Measurements from ENCODE around the gene C1orf35.
"Not testable (repeated sequence)": the region's sequence is repeated elsewhere in the genome, so short reads cannot be mapped to it uniquely, and the experiment has no call there.

The C1orf35 gene

GRCh38 chr1:228142155-228142691 is 39.1 kb upstream of the C1orf35 start:
- DNase-seq = no peak

- no peak for DNase-seq
These were observed 38.3 kb upstream of the C1orf35 start for GRCh38 chr1:228141226-228142044.

- DNase-seq = no peak
These were observed 37.6 kb upstream of the C1orf35 start for GRCh38 chr1:228140724-228141225.

- DNase-seq = peak; percentile 100
These were observed 37.0 kb upstream of the C1orf35 start, which contains the start of gene GUK1 for GRCh38 chr1:228139931-228140723. GUK1 (plus strand) TSS chr1:228140279; CDS start chr1:228140303, 24 bp downstream.

- no peak for DNase-seq
These were observed 36.3 kb upstream of the C1orf35 start for GRCh38 chr1:228139406-228139930.

GRCh38 chr1:228136901-228137300 is 33.8 kb upstream of the C1orf35 start:
- DNase-seq = no peak

- DNase-seq = no peak
These were observed 31.5 kb upstream of the C1orf35 start for GRCh38 chr1:228134591-228134990.

- no peak for DNase-seq
These were observed 28.6 kb upstream of the C1orf35 start for GRCh38 chr1:228131766-228132165.

GRCh38 chr1:228125185-228125584 is 22.1 kb upstream of the C1orf35 start:
- no peak for DNase-seq

GRCh38 chr1:228123505-228123904 is 20.4 kb upstream of the C1orf35 start:
- no peak for DNase-seq

- no peak for DNase-seq
These were observed 19.9 kb upstream of the C1orf35 start for GRCh38 chr1:228122921-228123441.

- no peak for DNase-seq
These were observed 17.8 kb upstream of the C1orf35 start for GRCh38 chr1:228120857-228121489.

GRCh38 chr1:228120351-228120750 is 17.2 kb upstream of the C1orf35 start:
- DNase-seq = no peak

GRCh38 chr1:228118040-228118439 is 14.9 kb upstream of the C1orf35 start:
- no peak for DNase-seq

- no peak for DNase-seq
These were observed 14.2 kb upstream of the C1orf35 start for GRCh38 chr1:228117335-228117734.

GRCh38 chr1:228114827-228115226 is 11.7 kb upstream of the C1orf35 start:
- no peak for DNase-seq

GRCh38 chr1:228112617-228113016 is 9.5 kb upstream of the C1orf35 start:
- no peak for DNase-seq

GRCh38 chr1:228112167-228112566 is 9.0 kb upstream of the C1orf35 start:
- DNase-seq = no peak

GRCh38 chr1:228111315-228111714 is 8.2 kb upstream of the C1orf35 start:
- not testable (repeated sequence) for DNase-seq

GRCh38 chr1:228110556-228110955 is 7.4 kb upstream of the C1orf35 start:
- no peak for DNase-seq

GRCh38 chr1:228109962-228110488 is 6.9 kb upstream of the C1orf35 start:
- DNase-seq = no peak

All from DMS153 (cell line).